ENCODE measurements around the gene RIN1. TPM values are rescaled to one million over a fixed set of nuclear protein-coding genes. Genes with fewer than 3 reads are reported as not detected.

The RIN1 gene
- total and polyA plus RNA-seq, 9 of the 15 experiments (the other 6 are each of a cell fraction or from before 2014, with no cell fraction given) = 0.01 to 1.2 (median 0.45) TPM; not detected in 1

DNA sequence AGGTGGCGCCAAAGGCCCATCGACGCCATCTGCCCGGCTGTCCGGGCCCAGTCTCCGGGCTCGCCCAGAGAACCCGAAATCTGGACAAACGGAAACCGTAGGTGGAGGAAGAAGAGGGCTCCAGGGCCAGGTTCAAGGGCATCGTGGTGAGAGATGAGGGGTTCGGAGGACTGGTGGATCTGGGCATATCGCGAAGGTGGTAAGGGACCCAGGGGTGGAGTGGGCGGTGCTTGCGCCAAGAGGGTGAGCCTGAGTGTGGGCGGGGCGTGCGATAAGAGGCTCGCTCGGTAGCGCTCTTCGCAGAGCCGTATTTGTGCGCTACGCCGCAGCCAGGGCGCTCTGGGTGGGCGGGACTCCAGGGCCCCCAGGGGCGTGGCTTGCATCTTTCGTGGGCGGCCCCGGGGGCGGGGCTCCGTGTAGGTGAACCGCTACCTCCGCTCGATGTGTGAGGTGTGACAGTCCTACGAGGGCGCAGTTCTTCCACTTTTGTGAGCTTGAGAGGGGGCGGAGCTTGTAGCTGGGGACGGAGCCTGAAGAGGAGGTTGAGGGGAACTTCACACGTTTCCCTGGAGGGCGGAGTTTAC lies 24.2 kb downstream of the RIN1 start:
- FAIRE-seq = no peak
- intact Hi-C loops (cut with micrococcal nuclease) = loop anchor here (1.0 to 2.0 kb wide), 3 partner anchors 16 to 77 kb away; partner anchors contain the start of gene RIN1
- POLR2A ChIA-PET = interaction anchor here (0.5 to 2.6 kb wide), 17 partner anchors 10 to 543 kb away, joined by 3 to 16 read pairs (median 4); partner anchors contain the start of genes PELI3 and YIF1A
- TF ChIP-seq ZNF134 (CRISPR knock-in tag; conservative IDR thresholded peaks at IDR 0.05) = no peak
- TF ChIP-seq MYBL2 (IDR thresholded peaks at IDR 0.05; ENCODE audit: low read depth) = no peak
- TF ChIP-seq MYBL2 (CRISPR knock-in tag; IDR thresholded peaks at IDR 0.05; ENCODE audit: borderline replicate concordance) = no peak
- peak; percentile 29; the same call in 1 of the 2 replicates for TF ChIP-seq HEY1 (CRISPR knock-in tag; IDR thresholded peaks at IDR 0.05; ENCODE audit: borderline replicate concordance)
- TF ChIP-seq, protein P1, sequence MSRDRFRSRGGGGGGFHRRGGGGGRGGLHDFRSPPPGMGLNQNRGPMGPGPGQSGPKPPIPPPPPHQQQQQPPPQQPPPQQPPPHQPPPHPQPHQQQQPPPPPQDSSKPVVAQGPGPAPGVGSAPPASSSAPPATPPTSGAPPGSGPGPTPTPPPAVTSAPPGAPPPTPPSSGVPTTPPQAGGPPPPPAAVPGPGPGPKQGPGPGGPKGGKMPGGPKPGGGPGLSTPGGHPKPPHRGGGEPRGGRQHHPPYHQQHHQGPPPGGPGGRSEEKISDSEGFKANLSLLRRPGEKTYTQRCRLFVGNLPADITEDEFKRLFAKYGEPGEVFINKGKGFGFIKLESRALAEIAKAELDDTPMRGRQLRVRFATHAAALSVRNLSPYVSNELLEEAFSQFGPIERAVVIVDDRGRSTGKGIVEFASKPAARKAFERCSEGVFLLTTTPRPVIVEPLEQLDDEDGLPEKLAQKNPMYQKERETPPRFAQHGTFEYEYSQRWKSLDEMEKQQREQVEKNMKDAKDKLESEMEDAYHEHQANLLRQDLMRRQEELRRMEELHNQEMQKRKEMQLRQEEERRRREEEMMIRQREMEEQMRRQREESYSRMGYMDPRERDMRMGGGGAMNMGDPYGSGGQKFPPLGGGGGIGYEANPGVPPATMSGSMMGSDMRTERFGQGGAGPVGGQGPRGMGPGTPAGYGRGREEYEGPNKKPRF (IDR thresholded peaks at IDR 0.05; ENCODE audit: low read depth, low read length) = no peak
- peak; percentile 59 for TF ChIP-seq RB1 (IDR thresholded peaks at IDR 0.05; ENCODE audit: low read depth)
- TF ChIP-seq, protein P2, sequence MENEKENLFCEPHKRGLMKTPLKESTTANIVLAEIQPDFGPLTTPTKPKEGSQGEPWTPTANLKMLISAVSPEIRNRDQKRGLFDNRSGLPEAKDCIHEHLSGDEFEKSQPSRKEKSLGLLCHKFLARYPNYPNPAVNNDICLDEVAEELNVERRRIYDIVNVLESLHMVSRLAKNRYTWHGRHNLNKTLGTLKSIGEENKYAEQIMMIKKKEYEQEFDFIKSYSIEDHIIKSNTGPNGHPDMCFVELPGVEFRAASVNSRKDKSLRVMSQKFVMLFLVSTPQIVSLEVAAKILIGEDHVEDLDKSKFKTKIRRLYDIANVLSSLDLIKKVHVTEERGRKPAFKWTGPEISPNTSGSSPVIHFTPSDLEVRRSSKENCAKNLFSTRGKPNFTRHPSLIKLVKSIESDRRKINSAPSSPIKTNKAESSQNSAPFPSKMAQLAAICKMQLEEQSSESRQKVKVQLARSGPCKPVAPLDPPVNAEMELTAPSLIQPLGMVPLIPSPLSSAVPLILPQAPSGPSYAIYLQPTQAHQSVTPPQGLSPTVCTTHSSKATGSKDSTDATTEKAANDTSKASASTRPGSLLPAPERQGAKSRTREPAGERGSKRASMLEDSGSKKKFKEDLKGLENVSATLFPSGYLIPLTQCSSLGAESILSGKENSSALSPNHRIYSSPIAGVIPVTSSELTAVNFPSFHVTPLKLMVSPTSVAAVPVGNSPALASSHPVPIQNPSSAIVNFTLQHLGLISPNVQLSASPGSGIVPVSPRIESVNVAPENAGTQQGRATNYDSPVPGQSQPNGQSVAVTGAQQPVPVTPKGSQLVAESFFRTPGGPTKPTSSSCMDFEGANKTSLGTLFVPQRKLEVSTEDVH (IDR thresholded peaks at IDR 0.05; ENCODE audit: low read depth, partially characterized antibody) = peak; percentile 57
- TF ChIP-seq, protein P3, sequence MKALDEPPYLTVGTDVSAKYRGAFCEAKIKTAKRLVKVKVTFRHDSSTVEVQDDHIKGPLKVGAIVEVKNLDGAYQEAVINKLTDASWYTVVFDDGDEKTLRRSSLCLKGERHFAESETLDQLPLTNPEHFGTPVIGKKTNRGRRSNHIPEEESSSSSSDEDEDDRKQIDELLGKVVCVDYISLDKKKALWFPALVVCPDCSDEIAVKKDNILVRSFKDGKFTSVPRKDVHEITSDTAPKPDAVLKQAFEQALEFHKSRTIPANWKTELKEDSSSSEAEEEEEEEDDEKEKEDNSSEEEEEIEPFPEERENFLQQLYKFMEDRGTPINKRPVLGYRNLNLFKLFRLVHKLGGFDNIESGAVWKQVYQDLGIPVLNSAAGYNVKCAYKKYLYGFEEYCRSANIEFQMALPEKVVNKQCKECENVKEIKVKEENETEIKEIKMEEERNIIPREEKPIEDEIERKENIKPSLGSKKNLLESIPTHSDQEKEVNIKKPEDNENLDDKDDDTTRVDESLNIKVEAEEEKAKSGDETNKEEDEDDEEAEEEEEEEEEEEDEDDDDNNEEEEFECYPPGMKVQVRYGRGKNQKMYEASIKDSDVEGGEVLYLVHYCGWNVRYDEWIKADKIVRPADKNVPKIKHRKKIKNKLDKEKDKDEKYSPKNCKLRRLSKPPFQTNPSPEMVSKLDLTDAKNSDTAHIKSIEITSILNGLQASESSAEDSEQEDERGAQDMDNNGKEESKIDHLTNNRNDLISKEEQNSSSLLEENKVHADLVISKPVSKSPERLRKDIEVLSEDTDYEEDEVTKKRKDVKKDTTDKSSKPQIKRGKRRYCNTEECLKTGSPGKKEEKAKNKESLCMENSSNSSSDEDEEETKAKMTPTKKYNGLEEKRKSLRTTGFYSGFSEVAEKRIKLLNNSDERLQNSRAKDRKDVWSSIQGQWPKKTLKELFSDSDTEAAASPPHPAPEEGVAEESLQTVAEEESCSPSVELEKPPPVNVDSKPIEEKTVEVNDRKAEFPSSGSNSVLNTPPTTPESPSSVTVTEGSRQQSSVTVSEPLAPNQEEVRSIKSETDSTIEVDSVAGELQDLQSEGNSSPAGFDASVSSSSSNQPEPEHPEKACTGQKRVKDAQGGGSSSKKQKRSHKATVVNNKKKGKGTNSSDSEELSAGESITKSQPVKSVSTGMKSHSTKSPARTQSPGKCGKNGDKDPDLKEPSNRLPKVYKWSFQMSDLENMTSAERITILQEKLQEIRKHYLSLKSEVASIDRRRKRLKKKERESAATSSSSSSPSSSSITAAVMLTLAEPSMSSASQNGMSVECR (CRISPR knock-in tag; IDR thresholded peaks at IDR 0.05) = peak; percentile 67; the same call in 1 of the 2 replicates

More for the DNA sequence above, 24.2 kb downstream of the RIN1 start:
- peak overlapping the region; percentile 98 for H2AFZ ChIP-seq (ENCODE audit: low read depth, low read length)
- peaks cover 23 to 59% of the 10 kb centered on the region in 2 experiments for H3K4me1 ChIP-seq (replicated peaks in 1 of 2; ENCODE audit: control insufficient read depth in 2 of 2, insufficient read depth in 2 of 2, low read length in 2 of 2)
- H3K27me3 ChIP-seq (ENCODE audit: control insufficient read depth in 2 of 2, insufficient read depth in 2 of 2, low read length in 2 of 2) = no peaks in the 10 kb centered on the region
- peak overlapping the region; percentile 38 to 89 for H3K9ac ChIP-seq (ENCODE audit: insufficient read depth in 1 of 2, low read depth in 2 of 2, low read length in 2 of 2)
- peak overlapping the region; percentile 85 for H3K4me2 ChIP-seq (ENCODE audit: insufficient read depth, low read length)
- WGBS (ENCODE audit: insufficient coverage, low coverage, missing lambda C conversion rate) = 0% methylated on average over 42 of the region's 44 CpGs
- ATAC-seq (peak; percentile 88), DNase-seq (ENCODE audit: extremely low read depth in 1 of 4, low spot score in 3 of 4) (peak; percentile 90 to 94 (median 90))
- no peaks in the 10 kb centered on the region for H3K9me1 ChIP-seq (ENCODE audit: control insufficient read depth, insufficient read depth, low read length)
- H3K27ac ChIP-seq (ENCODE audit: extremely low read depth, low read depth, low read length) = peak overlapping the region; percentile 44; the same call in 2 of the 3 replicates
- in situ Hi-C loops (cut with MboI) = no loop called here
- H3K36me3 ChIP-seq (ENCODE audit: control insufficient read depth, insufficient read depth, low read length) = no peaks in the 10 kb centered on the region
- CTCF ChIA-PET (ENCODE audit: low intra/inter-chr PET ratio) = interaction anchor here (0.7 to 2.9 kb wide), 9 partner anchors 10 to 366 kb away, joined by 3 to 37 read pairs (median 4); partner anchors contain the start of genes MRPL11, RBM4B and RIN1
- H3K9me3 ChIP-seq (replicated peaks; ENCODE audit: control insufficient read depth, insufficient read depth, low read depth, low read length) = no peaks in the 10 kb centered on the region
- H3K79me2 ChIP-seq (ENCODE audit: control insufficient read depth, insufficient read depth, low read length) = no peaks in the 10 kb centered on the region
- no peaks in the 10 kb centered on the region for H4K20me1 ChIP-seq (replicated peaks; ENCODE audit: control insufficient read depth, insufficient read depth, low read length)
- BruUV-seq (replicated peaks) = no TSS peak
- peak overlapping the region; percentile 49 for H3K4me3 ChIP-seq

All from K562 (cell line).